ENCODE results near the gene FUT7. TPM values are rescaled to one million over a fixed set of nuclear protein-coding genes. Genes with fewer than 3 reads are reported as not detected.

FUT7 gene
- total RNA-seq, 5 donors from 2014 or later (not counting 1 experiment from before 2014, with no cell fraction given), result 1.1 to 7.7 (median 5.1) TPM

GRCh38 chr9:137054932-137055384 lies 23.1 kb upstream of the FUT7 start:
- Histone ChIP-seq H3K9me3 (no peaks in the 10 kb centered on the region), H3K4me3 (ENCODE audit: control insufficient read depth in 1 of 2, extremely low read depth in 1 of 2, low read length in 1 of 2) (no peak overlapping the region), H3K27ac (ENCODE audit: low read length) (no peak overlapping the region), H3K36me3 (ENCODE audit: control insufficient read depth in 2 of 2, extremely low read depth in 1 of 2, insufficient read depth in 1 of 2, low read length in 1 of 2) (no peaks in the 10 kb centered on the region), H3K4me1 (ENCODE audit: control insufficient read depth in 1 of 2, extremely low read depth in 1 of 2, insufficient read depth in 2 of 2, low read length in 2 of 2) (peaks cover 2 to 19% of the 10 kb centered on the region in 2 experiments), H3K27me3 (replicated peaks in 1 of 2; ENCODE audit: control insufficient read depth in 2 of 2, extremely low read depth in 1 of 2, insufficient read depth in 2 of 2, low read length in 1 of 2) (peaks cover 3 to 46% of the 10 kb centered on the region in 2 experiments)
- CTCF ChIA-PET, result no interaction called here
- Mint-ChIP-seq H3K4me3 (no peak overlapping the region), H3K27me3 (peaks cover 0 to 23% of the 10 kb centered on the region in 2 donors), H3K27ac (no peak overlapping the region), H3K4me1 (no peaks in the 10 kb centered on the region), H3K9me3 (no peaks in the 10 kb centered on the region), H3K36me3 (no peaks in the 10 kb centered on the region)
- WGBS (ENCODE audit: insufficient coverage), result 95% methylated on average over 16 of the region's 17 CpGs
- POLR2A ChIA-PET, result no interaction called here
- DNase-seq (no peak), ATAC-seq (replicated peaks in 1 of 4) (no peak)

GRCh38 chr9:137053944-137054931 lies 22.4 kb upstream of the FUT7 start, which contains the start of gene ENTPD2:
ENTPD2 (minus strand) TSS chr9:137054061; CDS start chr9:137053997, 64 bp downstream.
- Histone ChIP-seq H3K9me3 (no peaks in the 10 kb centered on the region), H3K27me3 (replicated peaks in 1 of 2; ENCODE audit: control insufficient read depth in 2 of 2, extremely low read depth in 1 of 2, insufficient read depth in 2 of 2, low read length in 1 of 2) (peaks cover 3 to 53% of the 10 kb centered on the region in 2 experiments), H3K36me3 (ENCODE audit: control insufficient read depth in 2 of 2, extremely low read depth in 1 of 2, insufficient read depth in 1 of 2, low read length in 1 of 2) (no peaks in the 10 kb centered on the region), H3K4me3 (ENCODE audit: control insufficient read depth in 1 of 2, extremely low read depth in 1 of 2, low read length in 1 of 2) (no peak within 1 kb of the TSS), H3K27ac (ENCODE audit: low read length) (no peak within 1 kb of the TSS), H3K4me1 (ENCODE audit: control insufficient read depth in 1 of 2, extremely low read depth in 1 of 2, insufficient read depth in 2 of 2, low read length in 2 of 2) (peaks cover 2 to 26% of the 10 kb centered on the region in 2 experiments)
- H3K27me3 Mint-ChIP-seq, result peaks cover 6 to 30% of the 10 kb centered on the region in 2 donors
- H3K27ac Mint-ChIP-seq, result no peak within 1 kb of the TSS
- ATAC-seq (replicated peaks in 1 of 4), result peak; percentile 65 to 77 (median 70)
- CTCF ChIA-PET, result no interaction called here
- no peaks in the 10 kb centered on the region for H3K9me3 Mint-ChIP-seq
- DNase-seq, result peak in 4 of 35 experiments; percentile 41 to 53 (median 44)
- POLR2A ChIA-PET, result no interaction called here
- peak within 1 kb of the TSS in 1 of 3 donors; percentile 46 for H3K4me3 Mint-ChIP-seq
- peaks cover 0 to 4% (median 0%) of the 10 kb centered on the region in 3 donors for H3K4me1 Mint-ChIP-seq
- WGBS (ENCODE audit: insufficient coverage), result 19% methylated on average over 82 of the region's 90 CpGs
- H3K36me3 Mint-ChIP-seq, result no peaks in the 10 kb centered on the region

GRCh38 chr9:137052998-137053943 lies 21.4 kb upstream of the FUT7 start:
- ChIA-PET CTCF (no interaction called here), POLR2A (no interaction called here)
- H3K9me3 ChIP-seq, result no peaks in the 10 kb centered on the region
- peaks cover 6 to 31% of the 10 kb centered on the region in 2 donors for H3K27me3 Mint-ChIP-seq
- H3K27ac ChIP-seq (ENCODE audit: low read length), result no peak overlapping the region
- peaks cover 2 to 31% of the 10 kb centered on the region in 2 experiments for H3K4me1 ChIP-seq (ENCODE audit: control insufficient read depth in 1 of 2, extremely low read depth in 1 of 2, insufficient read depth in 2 of 2, low read length in 2 of 2)
- no peaks in the 10 kb centered on the region for H3K36me3 Mint-ChIP-seq
- peaks cover 0 to 4% (median 0%) of the 10 kb centered on the region in 3 donors for H3K4me1 Mint-ChIP-seq
- 15% methylated on average over 70 of the region's 71 CpGs for WGBS (ENCODE audit: insufficient coverage)
- no peaks in the 10 kb centered on the region for H3K36me3 ChIP-seq (ENCODE audit: control insufficient read depth in 2 of 2, extremely low read depth in 1 of 2, insufficient read depth in 1 of 2, low read length in 1 of 2)
- ATAC-seq (replicated peaks in 1 of 4) (peak in 3 of 4 experiments; percentile 22 to 41 (median 28)), DNase-seq (no peak)
- no peak overlapping the region for H3K4me3 ChIP-seq (ENCODE audit: control insufficient read depth in 1 of 2, extremely low read depth in 1 of 2, low read length in 1 of 2)
- no peaks in the 10 kb centered on the region for H3K9me3 Mint-ChIP-seq
- no peak overlapping the region for H3K27ac Mint-ChIP-seq
- peaks cover 3 to 62% of the 10 kb centered on the region in 2 experiments for H3K27me3 ChIP-seq (replicated peaks in 1 of 2; ENCODE audit: control insufficient read depth in 2 of 2, extremely low read depth in 1 of 2, insufficient read depth in 2 of 2, low read length in 1 of 2)
- H3K4me3 Mint-ChIP-seq, result peak overlapping the region in 1 of 3 donors; percentile 46

GRCh38 chr9:137052293-137052692 lies 20.4 kb upstream of the FUT7 start:
- Mint-ChIP-seq H3K4me1 (peaks cover 0 to 4% (median 0%) of the 10 kb centered on the region in 3 donors), H3K36me3 (no peaks in the 10 kb centered on the region), H3K27me3 (peaks cover 6 to 40% of the 10 kb centered on the region in 2 donors), H3K4me3 (peak overlapping the region in 1 of 3 donors; percentile 46), H3K27ac (no peak overlapping the region), H3K9me3 (no peaks in the 10 kb centered on the region)
- POLR2A ChIA-PET, result no interaction called here
- no peaks in the 10 kb centered on the region for H3K9me3 ChIP-seq
- peaks cover 3 to 71% of the 10 kb centered on the region in 2 experiments for H3K27me3 ChIP-seq (replicated peaks in 1 of 2; ENCODE audit: control insufficient read depth in 2 of 2, extremely low read depth in 1 of 2, insufficient read depth in 2 of 2, low read length in 1 of 2)
- no peaks in the 10 kb centered on the region for H3K36me3 ChIP-seq (ENCODE audit: control insufficient read depth in 2 of 2, extremely low read depth in 1 of 2, insufficient read depth in 1 of 2, low read length in 1 of 2)
- DNase-seq, result no peak
- WGBS (ENCODE audit: insufficient coverage), result no CpG with 5 or more reads among the region's 8 CpGs
- H3K4me1 ChIP-seq (ENCODE audit: control insufficient read depth in 1 of 2, extremely low read depth in 1 of 2, insufficient read depth in 2 of 2, low read length in 2 of 2), result peaks cover 2 to 31% of the 10 kb centered on the region in 2 experiments
- CTCF ChIA-PET, result no interaction called here
- H3K4me3 ChIP-seq (ENCODE audit: control insufficient read depth in 1 of 2, extremely low read depth in 1 of 2, low read length in 1 of 2), result no peak overlapping the region
- H3K27ac ChIP-seq (ENCODE audit: low read length), result no peak overlapping the region
- ATAC-seq (replicated peaks in 1 of 4), result no peak

- H3K9me3 ChIP-seq, result no peaks in the 10 kb centered on the region
- no peaks in the 10 kb centered on the region for H3K36me3 ChIP-seq (ENCODE audit: control insufficient read depth in 2 of 2, extremely low read depth in 1 of 2, insufficient read depth in 1 of 2, low read length in 1 of 2)
- no peak overlapping the region for H3K4me3 ChIP-seq (ENCODE audit: control insufficient read depth in 1 of 2, extremely low read depth in 1 of 2, low read length in 1 of 2)
- Mint-ChIP-seq H3K4me1 (peaks cover 0 to 7% (median 4%) of the 10 kb centered on the region in 3 donors), H3K9me3 (no peaks in the 10 kb centered on the region), H3K4me3 (no peak overlapping the region), H3K36me3 (no peaks in the 10 kb centered on the region), H3K27me3 (peaks cover 6 to 49% of the 10 kb centered on the region in 2 donors), H3K27ac (no peak overlapping the region)
- POLR2A ChIA-PET, result no interaction called here
- ATAC-seq (replicated peaks in 1 of 4) (no peak), DNase-seq (no peak)
- no peak overlapping the region for H3K27ac ChIP-seq (ENCODE audit: low read length)
- H3K27me3 ChIP-seq (replicated peaks in 1 of 2; ENCODE audit: control insufficient read depth in 2 of 2, extremely low read depth in 1 of 2, insufficient read depth in 2 of 2, low read length in 1 of 2), result peaks cover 3 to 82% of the 10 kb centered on the region in 2 experiments
- CTCF ChIA-PET, result no interaction called here
- WGBS (ENCODE audit: insufficient coverage), result 97% methylated on average over 10 of the region's 17 CpGs
- peaks cover 2 to 39% of the 10 kb centered on the region in 2 experiments for H3K4me1 ChIP-seq (ENCODE audit: control insufficient read depth in 1 of 2, extremely low read depth in 1 of 2, insufficient read depth in 2 of 2, low read length in 2 of 2)
These were observed 19.3 kb upstream of the FUT7 start for GRCh38 chr9:137051145-137051724.

Data from T-cell (primary cell).